CD4-positive, alpha-beta T cell treated with Interleukin-15 for 4 hours (primary cell): ENCODE data around the gene COX6A1.

Experiments used
- DNase-seq: peaks from one replicate; pipeline ENCODE4 v3.0.0-alpha.2; 2020; ENCODE audit warnings: low spot score

COX6A1 gene

DNA sequence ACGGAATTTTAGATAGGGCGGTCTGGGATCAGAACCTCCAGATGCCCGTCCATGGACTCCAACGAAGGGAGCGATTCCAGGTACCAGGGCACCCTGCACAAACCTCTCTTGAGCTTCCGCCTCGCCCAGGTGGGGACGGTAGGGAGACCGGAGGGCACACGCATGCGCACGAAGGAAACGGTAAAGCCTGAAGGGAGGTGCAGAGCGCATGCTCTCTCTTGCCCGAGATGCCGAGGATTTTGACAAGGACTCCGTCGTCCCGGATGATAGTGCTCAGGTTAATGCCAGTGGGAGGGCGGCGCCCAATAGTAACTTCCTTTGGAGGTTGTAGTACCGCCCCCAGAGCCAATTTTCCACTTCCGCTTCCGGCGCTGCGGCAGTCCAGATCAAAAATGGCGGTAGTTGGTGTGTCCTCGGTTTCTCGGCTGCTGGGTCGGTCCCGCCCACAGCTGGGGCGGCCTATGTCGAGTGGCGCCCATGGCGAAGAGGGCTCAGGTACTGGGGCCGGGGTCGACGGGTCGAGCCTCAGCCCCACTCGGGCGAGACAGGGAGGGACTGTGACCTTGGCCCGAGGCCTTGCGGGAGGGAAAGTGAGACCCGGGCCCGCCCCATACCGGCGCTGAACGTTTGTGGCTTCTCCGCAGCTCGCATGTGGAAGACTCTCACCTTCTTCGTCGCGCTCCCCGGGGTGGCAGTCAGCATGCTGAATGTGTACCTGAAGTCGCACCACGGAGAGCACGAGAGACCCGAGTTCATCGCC lies at the start of gene COX6A1:
Gene COX6A1, plus strand, starts transcription at position 379 of the 760 bp plus-strand sequence. Its CDS starts 14 bp downstream, at position 393.
- DNase-seq: peak; percentile 98

DNA sequence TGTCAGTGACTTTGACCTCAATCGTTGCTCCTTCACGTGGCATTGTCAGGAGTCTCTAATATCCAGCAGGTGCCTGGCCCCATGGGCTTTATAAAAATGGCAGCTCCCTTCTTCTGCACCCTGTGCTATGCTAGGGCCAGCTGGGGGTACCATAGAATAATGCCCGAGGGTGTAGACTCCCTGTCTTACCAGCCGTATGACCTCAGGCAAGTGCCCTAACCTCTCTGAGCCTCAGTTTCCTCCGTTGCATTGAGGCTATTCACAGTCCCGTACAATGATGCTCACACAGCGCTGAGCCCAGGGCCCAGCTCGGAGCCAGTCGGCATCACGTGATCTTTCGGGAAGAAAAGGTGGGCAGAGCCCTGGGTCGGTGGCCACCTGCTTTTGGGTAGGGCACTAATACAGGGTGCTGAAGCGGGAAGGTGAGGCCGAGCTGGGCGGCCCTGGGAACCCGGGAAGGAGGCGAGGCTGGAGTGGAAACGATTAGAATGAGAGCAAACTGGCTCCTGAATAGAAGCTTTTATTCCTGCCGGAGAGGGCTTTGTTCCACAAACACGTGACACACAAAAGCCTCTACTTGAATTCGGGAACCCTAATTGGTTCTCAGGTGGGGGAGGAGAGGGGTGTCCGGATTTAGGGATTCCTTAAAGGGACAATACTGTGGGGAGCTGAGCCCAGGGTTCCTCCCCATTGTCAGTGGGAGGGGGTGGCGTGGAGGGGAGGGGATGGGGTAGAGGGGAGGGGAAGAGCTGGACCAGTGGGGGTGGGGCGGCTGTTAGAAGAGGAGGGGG lies 49.0 kb upstream of the COX6A1 start:
- no peak for DNase-seq

DNA sequence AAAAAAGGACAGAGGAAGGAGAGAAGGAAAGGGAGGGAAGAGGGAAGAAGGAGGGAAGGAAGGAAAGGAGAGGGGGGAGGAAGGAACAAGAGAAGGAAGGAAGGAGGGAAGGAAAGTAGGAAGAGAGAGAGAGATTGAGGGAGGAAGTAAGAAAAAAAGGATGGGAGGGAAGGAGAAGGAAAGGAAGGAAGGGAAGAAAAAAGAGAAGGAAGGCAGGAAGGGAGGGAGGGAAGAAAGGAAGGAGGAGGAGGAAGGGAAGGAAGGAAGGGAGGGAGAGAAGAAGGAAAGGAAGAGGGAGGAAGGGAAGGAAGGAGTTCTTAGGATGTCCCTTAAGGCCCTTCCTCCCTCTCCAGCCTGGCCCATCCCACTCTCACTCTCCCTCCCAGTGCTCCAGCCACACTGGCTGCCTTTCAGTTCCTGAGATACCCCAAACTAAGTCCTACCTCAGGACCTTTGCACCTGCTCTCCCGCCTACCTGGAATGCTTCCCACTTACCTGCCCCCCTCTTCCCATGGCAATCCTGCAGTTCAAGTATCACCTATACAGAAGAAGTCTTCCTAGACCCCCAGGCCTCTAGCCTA lies 47.3 kb upstream of the COX6A1 start:
- no peak for DNase-seq

DNA sequence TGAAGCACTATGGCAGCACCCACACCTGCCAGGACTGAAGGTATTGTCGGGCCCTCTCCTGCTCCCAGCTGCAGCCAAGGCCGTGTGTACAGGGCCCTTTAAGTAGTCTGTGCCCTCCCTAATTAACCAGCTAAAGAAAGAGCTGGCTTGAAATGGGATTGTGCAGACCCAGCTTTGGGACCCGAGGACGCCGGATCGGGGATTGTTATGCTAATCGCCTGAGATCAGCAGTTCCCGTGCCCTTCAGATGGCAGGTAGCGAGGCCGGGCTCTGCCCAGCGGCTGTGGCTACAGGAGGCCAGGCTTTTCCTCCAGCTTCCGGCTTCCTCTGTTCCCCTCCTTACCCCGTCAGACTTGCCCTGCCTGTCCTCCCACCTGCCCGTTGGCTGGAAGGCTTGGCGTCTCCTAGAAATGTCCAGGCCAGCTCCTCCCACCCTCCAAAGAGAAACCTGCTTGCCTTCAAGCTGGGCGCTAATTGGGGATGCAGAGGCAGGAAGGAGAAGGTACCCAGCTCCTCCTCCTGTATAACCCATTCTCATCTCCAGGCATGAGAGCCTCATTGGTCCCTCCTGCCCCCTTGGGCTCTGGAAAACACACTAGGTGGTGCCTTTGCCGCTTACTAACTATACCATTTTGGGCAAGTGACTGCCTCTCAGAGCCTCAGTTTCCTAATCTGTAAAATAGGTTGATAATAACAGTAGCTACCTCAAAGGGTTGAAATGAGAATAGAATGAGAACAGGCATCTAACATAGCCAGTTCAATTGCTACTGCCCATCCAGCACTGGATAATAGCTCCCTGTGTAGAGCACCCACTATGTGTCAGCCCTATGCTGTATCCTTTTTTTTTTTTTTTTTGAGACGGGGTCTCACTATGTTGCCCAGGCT lies 43.2 kb upstream of the COX6A1 start:
- DNase-seq: no peak

DNA sequence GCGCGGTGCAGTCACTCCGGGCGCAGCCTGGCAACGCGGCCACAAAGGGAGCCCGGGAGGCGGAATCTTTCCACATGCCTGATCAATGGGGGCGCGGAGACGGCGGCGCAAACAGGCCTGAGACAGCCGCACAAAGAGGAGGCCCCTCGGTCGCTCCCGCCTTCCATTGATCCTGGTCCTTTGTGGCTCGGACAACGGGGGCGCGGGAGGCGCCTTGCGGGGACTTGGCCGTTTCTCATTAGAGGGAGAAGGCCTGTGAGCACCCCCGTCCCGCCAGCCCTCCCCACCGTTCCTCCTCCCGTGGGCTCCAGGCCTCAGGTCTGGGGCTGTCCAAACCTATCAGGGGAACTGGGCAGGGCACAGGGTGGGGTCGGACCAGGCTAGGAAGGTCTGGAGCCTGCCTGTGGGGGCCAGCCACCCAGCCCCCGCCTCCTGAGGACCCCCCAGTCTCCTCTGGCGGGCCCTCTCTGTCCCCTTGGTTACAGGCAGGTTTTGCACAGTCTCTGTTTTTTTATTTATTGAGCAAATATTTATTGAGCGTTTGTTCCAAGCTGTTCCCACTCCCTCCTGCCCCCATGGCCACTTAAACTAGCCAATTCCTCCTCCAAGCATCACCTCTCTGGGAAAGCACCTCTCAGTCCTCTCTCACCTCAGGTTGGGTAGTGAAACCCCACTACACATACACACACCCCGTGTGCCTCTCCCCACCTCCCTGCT lies 39.9 kb upstream of the COX6A1 start:
- no peak for DNase-seq

DNA sequence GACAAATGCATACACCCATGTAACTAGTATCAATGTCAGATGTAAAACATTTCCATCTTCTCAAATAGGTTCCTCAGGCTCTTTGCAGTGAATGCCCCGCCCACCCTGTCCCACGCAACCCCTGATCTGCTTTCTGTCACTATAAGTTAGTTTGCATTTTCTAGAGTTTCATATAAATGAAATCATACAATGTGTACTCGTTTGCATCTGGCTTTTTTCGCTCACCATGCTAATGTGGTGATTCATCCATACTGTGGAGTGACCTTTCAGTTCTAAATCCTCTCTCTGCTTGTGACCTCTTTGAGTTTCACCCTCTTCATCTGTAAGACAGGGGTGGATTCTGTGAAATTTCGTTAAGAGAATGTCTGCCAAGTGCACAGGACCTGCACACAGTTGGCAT lies 38.4 kb upstream of the COX6A1 start:
- DNase-seq: no peak

DNA sequence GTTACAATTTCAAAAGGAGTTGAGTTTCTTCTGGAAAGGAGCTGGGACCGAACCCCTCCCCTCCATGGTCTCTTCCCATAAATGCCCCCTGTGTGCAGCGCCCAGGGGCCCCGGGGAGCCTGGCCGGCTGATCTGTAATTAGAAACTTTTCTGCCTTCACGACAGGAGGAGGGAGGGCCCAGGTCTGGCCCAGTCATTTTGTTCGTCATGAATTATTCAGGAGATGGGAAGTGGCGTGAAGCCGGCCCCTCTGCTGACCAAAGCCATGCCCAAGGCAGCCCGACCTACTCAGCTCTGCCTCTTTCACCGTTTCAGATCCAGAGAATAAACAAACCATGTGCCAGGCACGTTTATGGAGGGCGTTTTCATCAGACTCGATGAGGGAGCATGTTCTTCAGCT lies 35.7 kb upstream of the COX6A1 start:
- no peak for DNase-seq

DNA sequence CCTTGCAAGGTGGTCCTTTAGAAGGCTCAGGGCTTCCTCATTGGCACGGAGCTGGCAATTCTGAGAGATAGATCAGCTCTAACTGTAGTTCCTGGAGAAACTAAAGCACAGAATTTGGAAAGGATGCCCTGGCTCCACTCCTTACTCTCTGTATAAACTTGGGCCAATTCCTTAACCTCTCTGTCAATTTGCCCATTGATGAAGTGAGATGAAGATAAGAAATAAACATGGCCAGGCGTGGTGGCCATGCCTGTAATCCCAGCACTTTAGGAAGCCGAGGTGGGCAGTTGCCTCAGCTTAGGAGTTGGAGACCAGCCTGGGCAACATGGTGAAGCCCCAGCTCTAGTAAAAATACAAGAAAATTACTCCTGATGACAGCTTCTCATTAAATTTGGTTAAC lies 34.0 kb upstream of the COX6A1 start:
- DNase-seq: no peak

DNA sequence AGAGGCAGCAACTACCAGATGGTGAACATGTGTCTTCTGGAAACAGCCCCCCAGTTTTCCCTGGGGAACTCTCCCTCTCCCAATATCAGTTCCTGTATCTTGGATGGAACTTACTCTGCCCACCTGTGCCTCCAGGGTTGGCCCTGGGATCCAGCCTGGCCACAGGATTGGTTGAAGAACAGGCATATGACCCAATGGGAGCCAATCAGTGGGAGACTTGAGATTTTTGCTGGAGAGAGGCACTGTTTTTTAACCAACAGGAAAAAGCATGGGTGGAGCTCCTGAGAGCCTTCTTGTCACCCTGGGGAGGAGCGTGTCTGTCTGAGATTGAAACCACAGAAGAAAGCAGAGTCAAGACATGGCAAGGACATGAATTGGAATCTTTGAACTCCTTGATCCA lies 33.6 kb upstream of the COX6A1 start:
- DNase-seq: no peak

DNA sequence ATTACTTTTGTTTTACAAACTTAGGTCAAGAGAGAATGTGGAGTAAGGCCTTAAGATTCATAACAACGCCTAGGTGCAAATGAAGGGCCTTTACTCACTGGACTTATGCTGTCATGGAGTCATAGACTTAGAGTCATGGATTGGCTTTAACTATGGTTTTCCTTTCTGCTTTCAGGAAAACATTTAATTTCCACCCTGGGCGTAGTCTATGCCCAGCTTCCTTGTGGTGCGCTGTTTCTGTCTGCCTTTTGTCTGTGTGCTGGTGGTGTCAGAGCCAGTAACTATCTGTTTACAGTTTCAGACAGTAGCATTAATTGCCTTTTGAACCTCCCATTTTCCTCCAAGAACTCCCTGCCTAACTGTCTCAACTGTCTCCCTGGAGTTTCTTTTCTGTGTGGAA lies 31.8 kb upstream of the COX6A1 start:
- DNase-seq: no peak

DNA sequence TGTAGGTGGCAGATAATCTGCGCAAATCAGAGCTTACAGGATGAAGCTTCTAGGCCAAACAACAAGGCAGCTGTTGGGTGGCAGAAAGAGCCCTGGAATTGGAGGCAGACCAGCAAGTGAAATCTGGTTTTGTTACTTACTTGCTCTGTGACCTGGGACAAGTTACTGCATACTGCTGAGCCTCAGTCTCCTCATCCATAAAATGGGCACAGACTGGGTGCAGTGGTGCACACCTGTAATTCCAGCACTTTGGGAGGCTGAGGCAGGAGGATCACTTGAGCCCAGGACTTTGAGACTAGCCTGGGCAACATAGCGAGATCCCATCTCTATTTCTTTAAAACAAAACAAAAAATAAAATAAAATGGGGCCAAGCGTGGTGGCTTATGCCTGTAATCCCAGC lies 31.4 kb upstream of the COX6A1 start:
- no peak for DNase-seq

DNA sequence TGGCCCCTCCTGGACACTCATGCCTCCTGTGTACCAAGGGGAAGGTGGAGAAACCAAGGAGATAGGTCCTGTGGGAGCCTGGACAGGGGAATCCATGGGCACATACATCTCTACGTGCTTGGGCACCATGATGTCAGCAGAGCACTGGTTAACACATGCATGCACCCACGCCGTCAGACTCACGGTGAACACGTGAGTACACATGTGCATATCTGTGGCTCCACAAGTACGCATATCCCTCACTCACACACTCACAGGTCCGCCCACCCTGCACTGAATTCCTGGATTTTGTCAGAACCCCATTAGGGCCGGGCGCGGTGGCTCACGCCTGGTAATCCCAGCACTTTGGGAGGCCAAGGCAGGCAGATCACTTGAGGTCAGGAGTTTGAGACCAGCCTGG lies 29.1 kb upstream of the COX6A1 start:
- DNase-seq: no peak

DNA sequence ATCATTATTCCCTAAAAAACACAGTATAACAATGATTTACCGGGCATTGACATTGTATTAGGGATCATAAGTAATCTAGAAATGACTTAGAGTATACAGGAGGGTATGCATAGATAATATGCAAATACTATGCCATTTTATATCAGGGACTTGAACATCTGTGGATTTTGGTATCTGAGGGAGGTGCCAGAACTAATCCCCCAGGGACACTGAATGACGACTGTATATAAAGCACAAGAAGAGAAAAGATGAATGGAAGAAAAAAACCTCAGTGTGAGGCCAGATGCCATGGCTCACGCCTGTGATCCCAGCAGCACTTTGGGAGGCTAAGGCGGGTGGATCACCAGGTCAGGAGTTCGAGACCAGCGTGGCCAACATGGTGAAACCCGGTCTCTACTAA lies 25.5 kb upstream of the COX6A1 start:
- no peak for DNase-seq

DNA sequence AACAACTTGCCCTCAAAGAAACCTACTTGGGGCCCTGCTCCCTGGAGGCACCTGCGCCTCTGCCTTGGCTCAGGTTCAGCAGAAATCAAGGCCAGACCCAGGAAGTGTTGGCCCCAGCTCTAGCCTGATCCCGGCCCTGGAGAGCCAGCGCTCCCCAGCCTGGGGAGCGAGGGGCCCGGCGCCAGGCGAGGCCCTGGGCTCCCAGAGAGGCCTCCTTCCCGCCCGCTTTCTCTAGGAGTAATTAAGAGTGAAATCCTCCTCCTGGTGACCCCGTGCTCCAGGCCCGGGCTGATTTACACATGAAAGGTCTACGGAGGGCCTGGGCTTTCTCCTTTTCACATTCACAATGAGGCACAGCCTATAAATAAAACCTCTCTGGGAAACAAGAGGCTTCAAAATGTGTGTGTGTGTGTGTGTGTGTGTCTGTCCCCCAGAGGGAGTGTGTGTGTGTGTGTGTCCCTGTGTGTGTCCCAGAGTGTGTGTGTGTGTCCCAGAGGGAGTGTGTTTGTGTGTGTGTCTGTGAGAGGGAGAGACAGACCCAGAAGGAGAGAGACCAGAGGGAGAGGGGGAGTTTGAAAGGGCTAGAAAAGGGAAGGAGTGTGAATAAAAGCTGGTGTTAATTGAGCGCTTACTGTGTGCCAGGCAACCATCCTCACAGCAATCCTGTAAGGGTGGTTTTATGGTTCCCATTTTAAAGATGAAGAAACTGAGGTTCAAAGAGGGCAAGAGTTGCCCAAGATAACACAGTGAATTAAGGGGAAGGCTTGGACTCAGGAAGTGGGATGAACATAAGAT lies 23.8 kb upstream of the COX6A1 start:
- DNase-seq: no peak

DNA sequence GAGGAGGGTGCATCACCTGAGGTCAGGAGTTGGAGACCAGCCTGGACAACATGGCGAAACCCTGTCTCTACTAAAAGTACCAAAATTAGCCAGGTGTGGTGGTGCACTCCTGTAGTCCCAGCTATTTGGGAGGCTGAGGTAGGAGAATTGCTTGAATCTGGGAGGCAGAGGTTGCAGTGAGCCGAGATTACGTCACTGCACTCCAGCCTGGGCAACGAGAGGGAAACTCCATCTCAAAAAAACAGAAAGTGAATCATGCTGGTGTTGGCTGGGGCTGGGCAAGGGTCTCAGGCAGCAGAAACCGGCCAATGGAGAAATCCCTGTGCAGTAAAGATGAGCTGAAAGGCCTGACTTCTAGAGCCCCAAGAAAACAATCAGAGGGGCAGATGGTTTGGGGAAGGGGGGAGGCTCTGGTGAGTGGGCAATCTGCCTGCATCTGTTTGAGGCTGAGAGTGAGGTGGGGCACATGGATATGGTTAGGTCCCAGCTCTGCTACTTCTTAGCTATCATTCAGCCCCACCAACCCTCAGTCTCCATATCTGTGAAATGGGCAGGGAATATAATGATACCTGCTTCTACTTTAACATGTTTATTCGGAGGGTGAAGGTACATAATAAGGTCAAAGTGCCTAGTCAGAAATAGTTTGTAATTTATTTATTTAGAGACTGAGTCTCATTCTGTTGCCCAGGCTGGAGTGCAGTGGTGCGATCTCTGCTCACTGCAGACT lies 21.3 kb upstream of the COX6A1 start:
- no peak for DNase-seq

DNA sequence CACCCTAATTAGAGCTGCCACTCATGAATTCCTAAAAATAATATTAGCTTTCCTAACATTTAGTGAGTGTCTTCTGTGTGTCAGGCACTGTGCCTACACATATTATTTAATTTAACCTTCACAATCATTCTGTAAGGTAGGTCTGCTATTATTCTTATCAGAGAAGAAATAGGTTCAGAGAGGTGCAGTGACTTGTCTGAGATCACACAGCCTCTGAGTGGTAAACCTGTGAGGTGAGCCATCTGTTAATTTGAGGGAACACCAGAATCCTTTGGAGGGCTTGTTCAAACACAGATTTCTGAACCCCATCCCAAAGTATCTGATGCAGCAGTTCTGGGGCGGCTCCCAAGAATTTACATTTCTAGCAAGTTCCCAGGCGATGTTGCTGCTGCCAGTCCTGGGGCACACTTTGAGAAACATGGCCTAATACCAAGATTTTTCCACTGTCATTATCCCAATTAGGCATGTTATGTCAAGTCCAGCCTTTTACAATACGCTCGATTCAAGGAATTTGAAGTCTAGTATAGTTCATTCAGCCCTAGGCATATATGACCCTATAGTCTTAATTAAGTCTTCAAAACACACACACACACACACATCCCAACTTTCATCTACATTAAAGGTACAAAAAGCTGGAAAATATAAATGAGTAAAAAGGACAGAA lies 19.9 kb upstream of the COX6A1 start:
- DNase-seq: no peak

DNA sequence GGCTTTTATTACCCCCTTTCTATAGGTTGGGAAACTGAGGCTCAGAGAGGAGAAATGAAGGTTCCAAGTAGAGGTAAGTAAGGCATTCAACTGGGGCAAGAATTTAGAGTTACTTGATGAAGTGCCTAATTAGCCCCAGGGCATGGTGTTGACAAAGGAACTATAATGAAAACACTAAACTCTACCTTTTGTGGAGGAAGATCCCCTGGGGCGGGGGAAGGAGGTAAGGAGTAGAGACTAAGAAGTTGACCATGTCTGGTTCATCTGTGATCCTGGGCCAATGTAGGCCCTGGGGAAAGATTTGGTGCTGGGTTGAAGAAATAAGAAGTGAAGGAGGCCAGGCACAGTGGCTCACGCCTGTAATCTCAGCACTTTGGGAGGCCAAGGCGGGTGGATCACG lies 16.2 kb upstream of the COX6A1 start:
- no peak for DNase-seq

DNA sequence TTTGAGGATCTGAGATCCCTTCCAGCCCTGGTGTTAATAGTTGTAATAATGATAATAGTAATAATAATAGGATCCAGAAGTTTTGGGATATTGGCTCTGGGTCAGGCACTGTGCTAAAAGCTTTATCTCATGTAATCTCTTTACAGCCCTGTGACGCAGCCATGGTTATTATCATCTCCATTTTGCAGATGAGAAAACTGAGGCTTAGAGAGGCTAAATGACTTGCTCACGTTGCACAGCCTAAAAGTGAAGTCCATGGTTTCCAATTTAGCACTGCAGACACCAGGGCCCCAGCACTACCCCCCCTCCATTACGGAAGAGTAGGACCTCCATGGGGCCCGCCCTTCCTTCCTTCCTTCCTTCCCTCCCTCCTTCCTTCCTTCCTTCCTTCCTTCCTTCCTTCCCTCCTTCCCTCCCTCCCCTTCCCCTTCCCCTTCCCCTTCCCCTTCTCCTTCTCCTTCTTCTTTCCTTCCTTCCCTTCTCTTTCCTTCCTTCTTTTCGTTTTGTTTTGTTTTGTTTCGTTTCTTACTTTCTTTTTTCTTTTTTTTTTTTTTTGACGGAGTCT lies 14.9 kb upstream of the COX6A1 start:
- DNase-seq: no peak

DNA sequence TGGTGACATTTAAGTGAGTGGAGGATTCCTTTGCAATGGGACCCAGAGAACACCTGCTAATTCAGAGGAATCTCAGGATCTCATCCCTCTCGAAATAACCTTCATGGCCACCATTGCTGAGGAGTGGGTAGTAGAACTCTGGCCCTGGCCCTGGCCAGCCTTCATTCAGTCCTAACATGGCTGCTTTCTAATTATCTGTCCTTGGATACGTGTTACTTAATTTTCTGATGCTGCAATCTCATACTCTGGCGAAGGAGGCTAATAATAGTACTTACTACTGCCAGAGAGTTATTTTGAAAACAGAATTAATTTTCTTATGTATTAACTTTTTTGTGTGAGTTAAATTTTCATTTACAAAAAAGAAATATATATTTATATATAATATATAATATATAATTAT lies 12.1 kb upstream of the COX6A1 start:
- DNase-seq: no peak
